OCI-LY1 (cell line): ENCODE data around the gene FAM111B.

Experiments
- H2AFZ ChIP-seq: fragments of 200-600 bp; sonication (generic), shearing (Covaris generic); 2 replicates; pipeline ENCODE4 v1.6.0; 2014; ENCODE audit warnings: antibody characterized with exemption, mild to moderate bottlenecking, low read length
- H3F3A ChIP-seq: fragments of 200-600 bp; sonication (generic), shearing (Covaris generic); 2 replicates; pipeline ENCODE4 v1.6.0; 2014; ENCODE audit warnings: mild to moderate bottlenecking, antibody characterized with exemption, low read length, moderate library complexity; ENCODE audit not compliant: insufficient read depth
- H3K27ac ChIP-seq: fragments of 200-600 bp; sonication (generic); 2 replicates; pipeline ENCODE4 v1.5.1; 2014; ENCODE audit warnings: low read length, mixed run types, mild to moderate bottlenecking, low read depth; ENCODE audit not compliant: poor library complexity, severe bottlenecking
- H3K27me3 ChIP-seq: fragments of 200-600 bp; sonication (generic); 2 replicates; pipeline ENCODE4 v1.6.0; 2014; ENCODE audit warnings: antibody characterized with exemption, mild to moderate bottlenecking, low read length, moderate library complexity; ENCODE audit not compliant: insufficient read depth
- H3K36me3 ChIP-seq: fragments of 200-600 bp; sonication (generic); 2 replicates; pipeline ENCODE4 v1.6.1; 2014; ENCODE audit warnings: mild to moderate bottlenecking, antibody characterized with exemption, low read length, moderate library complexity, mixed read lengths; ENCODE audit not compliant: insufficient read depth
- H3K4me1 ChIP-seq: fragments of 200-600 bp; sonication (generic); 2 replicates; pipeline ENCODE4 v1.5.1; 2014; ENCODE audit warnings: mild to moderate bottlenecking, low read length, moderate library complexity; ENCODE audit not compliant: insufficient read depth, severe bottlenecking
- H3K4me2 ChIP-seq: fragments of 200-600 bp; sonication (generic), shearing (Covaris generic); 2 replicates; pipeline ENCODE4 v1.6.1; 2014; ENCODE audit warnings: low read length
- H3K4me3 ChIP-seq: fragments of 200-600 bp; sonication (generic); 2 replicates; pipeline ENCODE4 v1.5.1; 2014; ENCODE audit warnings: low read length, low read depth, mild to moderate bottlenecking, mixed read lengths; ENCODE audit not compliant: poor library complexity, severe bottlenecking
- H3K79me2 ChIP-seq: fragments of 200-600 bp; shearing (Covaris generic); 2 replicates; pipeline ENCODE4 v1.6.1; 2016; ENCODE audit warnings: mixed run types, low read length, mixed read lengths; ENCODE audit not compliant: insufficient read depth
- H3K9ac ChIP-seq: fragments of 200-600 bp; sonication (generic), shearing (Covaris generic); 2 replicates; pipeline ENCODE4 v1.6.1; 2014; ENCODE audit warnings: mild to moderate bottlenecking, low read length, mixed read lengths
- H3K9me2 ChIP-seq: fragments of 200-600 bp; sonication (generic), shearing (Covaris generic); 2 replicates; pipeline ENCODE4 v1.6.1; 2014; ENCODE audit warnings: low read depth, mild to moderate bottlenecking, low read length, mixed read lengths
- H3K9me3 ChIP-seq: fragments of 200-600 bp; shearing (Covaris generic); 2 replicates; pipeline ENCODE4 v1.6.1; 2014; ENCODE audit warnings: low read length, mixed read lengths
- H4K20me1 ChIP-seq: fragments of 200-600 bp; sonication (generic), shearing (Covaris generic); 2 replicates; pipeline ENCODE4 v1.6.0; 2016; ENCODE audit warnings: mild to moderate bottlenecking, low read length; ENCODE audit not compliant: insufficient read depth
- EZH2 ChIP-seq: fragments of 200-600 bp; sonication (generic), shearing (Covaris generic); IDR thresholded peaks from 2 replicates; pipeline ENCODE4 v1.8.0; 2017; ENCODE audit warnings: borderline replicate concordance, mixed run types, mild to moderate bottlenecking, antibody characterized with exemption, low read length, moderate library complexity, mixed read lengths
- TF ChIP-seq, protein P1 (sequence below): fragments of 200-600 bp; sonication (generic), shearing (Covaris generic); IDR thresholded peaks from 2 replicates; pipeline ENCODE4 v1.5.1; 2017; ENCODE audit warnings: mild to moderate bottlenecking, antibody characterized with exemption, low read length, moderate library complexity, mixed read lengths

Gene FAM111B

DNA sequence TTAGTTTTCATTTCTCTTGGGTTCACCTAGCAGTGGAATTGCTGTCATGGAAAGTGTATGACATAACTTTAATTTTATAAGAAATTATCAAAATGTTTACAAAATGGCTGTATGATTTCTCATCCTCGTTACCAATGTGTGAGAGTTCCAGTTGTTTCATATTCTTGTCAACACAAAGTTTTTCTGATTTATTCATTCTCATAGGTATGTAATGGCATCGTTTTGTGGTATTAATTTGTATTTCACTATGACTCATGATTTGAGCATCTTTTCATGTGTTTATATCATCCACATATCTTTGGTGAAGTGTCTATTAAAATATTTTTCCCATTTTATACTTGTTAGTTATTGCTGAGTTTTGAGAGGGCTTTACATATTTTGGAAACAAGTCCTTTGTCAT is 5.5 kb downstream of the FAM111B start:
- no peak overlapping the region for H3K4me2 ChIP-seq
- no peaks in the 10 kb centered on the region for H3K9me2 ChIP-seq
- H3K4me1 ChIP-seq: peaks cover 45% of the 10 kb centered on the region
- H3K4me3 ChIP-seq: peak overlapping the region; percentile 23
- peaks cover under 1% of the 10 kb centered on the region; the same call in 1 of the 2 replicates for H3K9me3 ChIP-seq
- no peak overlapping the region for H3K27ac ChIP-seq
- no peak overlapping the region for H3K9ac ChIP-seq
- no peaks in the 10 kb centered on the region for H3K27me3 ChIP-seq
- no peak overlapping the region for H2AFZ ChIP-seq
- no peak for TF ChIP-seq EZH2
- TF ChIP-seq, protein P1, sequence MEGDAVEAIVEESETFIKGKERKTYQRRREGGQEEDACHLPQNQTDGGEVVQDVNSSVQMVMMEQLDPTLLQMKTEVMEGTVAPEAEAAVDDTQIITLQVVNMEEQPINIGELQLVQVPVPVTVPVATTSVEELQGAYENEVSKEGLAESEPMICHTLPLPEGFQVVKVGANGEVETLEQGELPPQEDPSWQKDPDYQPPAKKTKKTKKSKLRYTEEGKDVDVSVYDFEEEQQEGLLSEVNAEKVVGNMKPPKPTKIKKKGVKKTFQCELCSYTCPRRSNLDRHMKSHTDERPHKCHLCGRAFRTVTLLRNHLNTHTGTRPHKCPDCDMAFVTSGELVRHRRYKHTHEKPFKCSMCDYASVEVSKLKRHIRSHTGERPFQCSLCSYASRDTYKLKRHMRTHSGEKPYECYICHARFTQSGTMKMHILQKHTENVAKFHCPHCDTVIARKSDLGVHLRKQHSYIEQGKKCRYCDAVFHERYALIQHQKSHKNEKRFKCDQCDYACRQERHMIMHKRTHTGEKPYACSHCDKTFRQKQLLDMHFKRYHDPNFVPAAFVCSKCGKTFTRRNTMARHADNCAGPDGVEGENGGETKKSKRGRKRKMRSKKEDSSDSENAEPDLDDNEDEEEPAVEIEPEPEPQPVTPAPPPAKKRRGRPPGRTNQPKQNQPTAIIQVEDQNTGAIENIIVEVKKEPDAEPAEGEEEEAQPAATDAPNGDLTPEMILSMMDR: no peak
- H3K79me2 ChIP-seq: peaks cover 46% of the 10 kb centered on the region
- H3F3A ChIP-seq: no peaks in the 10 kb centered on the region
- no peaks in the 10 kb centered on the region for H4K20me1 ChIP-seq
- peaks cover 97% of the 10 kb centered on the region for H3K36me3 ChIP-seq

DNA sequence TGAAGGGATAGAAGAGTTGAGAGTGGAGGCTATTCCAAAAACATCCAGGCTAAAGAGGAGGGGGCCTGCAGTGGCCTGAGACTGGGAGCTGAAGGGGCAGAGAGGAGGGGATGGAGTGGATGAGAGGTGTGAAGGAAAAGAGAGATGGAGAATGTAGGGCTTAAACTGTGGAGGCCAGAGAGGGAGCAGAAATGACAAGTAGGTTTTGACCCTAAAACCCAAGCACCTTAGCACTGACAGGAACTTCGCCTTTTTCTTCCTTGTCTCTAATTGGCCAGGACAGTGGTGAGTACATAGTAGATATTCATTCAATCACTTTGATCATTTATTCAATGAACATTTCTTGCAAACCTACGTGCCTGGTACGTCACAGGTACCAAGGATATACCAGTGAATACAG is 7.3 kb downstream of the FAM111B start:
- Histone ChIP-seq H3K4me1 (peaks cover 32% of the 10 kb centered on the region), H4K20me1 (no peaks in the 10 kb centered on the region), H3K27me3 (no peaks in the 10 kb centered on the region), H3K9ac (no peak overlapping the region), H3K4me2 (no peak overlapping the region), H3K9me3 (peaks cover 15% of the 10 kb centered on the region), H3K36me3 (peaks cover 100% of the 10 kb centered on the region), H3F3A (no peaks in the 10 kb centered on the region), H3K27ac (no peak overlapping the region), H3K4me3 (no peak overlapping the region), H2AFZ (no peak overlapping the region), H3K9me2 (no peaks in the 10 kb centered on the region), H3K79me2 (peaks cover 29% of the 10 kb centered on the region; the same call in 1 of the 2 replicates)
- TF ChIP-seq EZH2: no peak

DNA sequence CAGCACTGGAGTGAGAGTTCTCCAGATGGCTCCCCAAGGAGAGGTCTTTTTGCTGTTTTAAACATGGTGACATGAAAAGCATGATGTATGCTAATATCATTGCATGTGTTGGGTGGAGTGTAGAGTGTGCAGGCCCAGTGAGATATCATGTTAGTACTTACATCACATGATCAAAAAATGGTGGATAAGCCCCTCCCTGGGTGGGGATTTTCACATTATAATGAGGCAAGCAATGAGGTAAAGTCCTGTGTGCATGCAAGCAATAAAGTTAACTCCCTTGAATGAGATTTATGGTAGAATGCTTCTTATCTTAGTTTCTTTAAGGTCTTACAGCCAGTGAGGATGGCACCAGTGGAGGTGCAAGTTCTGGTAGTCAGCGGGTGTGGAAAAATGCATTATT is 8.5 kb downstream of the FAM111B start:
- Histone ChIP-seq H3K9me3 (peaks cover 20% of the 10 kb centered on the region), H3K79me2 (peaks cover 25% of the 10 kb centered on the region; the same call in 1 of the 2 replicates), H3K9me2 (no peaks in the 10 kb centered on the region), H3K27ac (no peak overlapping the region), H3K4me2 (no peak overlapping the region), H3K9ac (no peak overlapping the region), H3K36me3 (peaks cover 100% of the 10 kb centered on the region), H3K4me1 (peaks cover 20% of the 10 kb centered on the region), H3F3A (no peaks in the 10 kb centered on the region), H2AFZ (no peak overlapping the region), H3K4me3 (no peak overlapping the region), H4K20me1 (no peaks in the 10 kb centered on the region), H3K27me3 (no peaks in the 10 kb centered on the region)
- no peak for TF ChIP-seq EZH2
- TF ChIP-seq, protein P1: no peak

DNA sequence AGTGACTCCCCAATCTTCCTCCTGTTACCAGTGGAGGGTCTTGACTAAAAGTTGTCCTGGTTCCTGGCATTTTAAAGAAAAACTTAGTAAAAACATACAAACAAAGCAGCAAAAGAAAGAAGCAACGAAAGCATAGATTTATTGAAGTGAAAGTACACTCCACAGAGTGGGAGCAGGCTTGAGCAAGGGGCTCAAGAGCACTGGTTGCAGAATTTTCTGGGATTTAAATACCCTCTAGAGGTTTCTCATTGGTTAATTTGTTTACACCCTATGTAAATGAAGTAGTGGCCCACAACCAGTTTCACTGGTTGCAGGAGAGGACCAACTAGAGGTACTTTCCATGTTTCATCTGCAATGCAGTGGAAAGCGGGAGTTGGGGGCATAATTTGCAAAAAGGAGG is 10.7 kb downstream of the FAM111B start:
- peaks cover 7% of the 10 kb centered on the region; the same call in 1 of the 2 replicates for H3K79me2 ChIP-seq
- H3K36me3 ChIP-seq: peaks cover 99% of the 10 kb centered on the region
- H3K9ac ChIP-seq: no peak overlapping the region
- no peaks in the 10 kb centered on the region for H3K9me2 ChIP-seq
- no peaks in the 10 kb centered on the region for H3K27me3 ChIP-seq
- no peaks in the 10 kb centered on the region for H3K4me1 ChIP-seq
- H3K4me3 ChIP-seq: no peak overlapping the region
- H4K20me1 ChIP-seq: no peaks in the 10 kb centered on the region
- no peaks in the 10 kb centered on the region for H3F3A ChIP-seq
- no peak for TF ChIP-seq EZH2
- TF ChIP-seq, protein P1: no peak
- no peak overlapping the region for H3K27ac ChIP-seq
- no peak overlapping the region for H2AFZ ChIP-seq
- peaks cover 20% of the 10 kb centered on the region for H3K9me3 ChIP-seq
- no peak overlapping the region for H3K4me2 ChIP-seq
